Neural progenitor cell (in vitro differentiated cells): ENCODE data around the gene FBXL13. TPM values are rescaled to one million over a fixed set of nuclear protein-coding genes. Genes with fewer than 3 reads are reported as not detected.
A peak's percentile ranks its signal among the peaks of the same experiment; 100 is the strongest.

Experiments used
- DNase-seq: peaks from one replicate; pipeline ENCODE4 v3.0.0-alpha.2; 2016; ENCODE audit warnings: low spot score
- H2AFZ ChIP-seq: fragments of 200-600 bp; sonication (generic); replicated peaks from 2 replicates; pipeline ENCODE4 v1.6.1; 2016; ENCODE audit warnings: antibody characterized with exemption
- H3F3A ChIP-seq: fragments of 200-600 bp; sonication (generic); 2 replicates; pipeline ENCODE4 v1.6.1; 2016; ENCODE audit warnings: antibody characterized with exemption, low read depth
- H3K27ac ChIP-seq: fragments of 200-600 bp; sonication (generic); 2 replicates; pipeline ENCODE4 v1.5.1; 2016; ENCODE audit warnings: mild to moderate bottlenecking
- H3K27me3 ChIP-seq: fragments of 200-600 bp; sonication (generic); 2 replicates; pipeline ENCODE4 v1.6.1; 2016; ENCODE audit warnings: mild to moderate bottlenecking, moderate library complexity
- H3K36me3 ChIP-seq: fragments of 200-600 bp; sonication (generic); 2 replicates; pipeline ENCODE4 v1.5.1; 2016
- H3K4me1 ChIP-seq: fragments of 200-600 bp; sonication (generic); 2 replicates; pipeline ENCODE4 v1.6.1; 2016; ENCODE audit warnings: mixed run types
- H3K4me2 ChIP-seq: fragments of 200-600 bp; sonication (generic); 2 replicates; pipeline ENCODE4 v1.6.1; 2016
- H3K4me3 ChIP-seq: fragments of 200-600 bp; sonication (generic); 2 replicates; pipeline ENCODE4 v1.5.1; 2016
- H3K79me2 ChIP-seq: fragments of 200-600 bp; sonication (generic); 2 replicates; pipeline ENCODE4 v1.6.1; 2016; ENCODE audit warnings: low read depth
- H3K9ac ChIP-seq: fragments of 200-600 bp; sonication (generic); 2 replicates; pipeline ENCODE4 v1.6.1; 2016
- H3K9me3 ChIP-seq: fragments of 200-600 bp; sonication (generic); 2 replicates; pipeline ENCODE4 v1.5.1; 2016; ENCODE audit warnings: low read depth
- H4K20me1 ChIP-seq: fragments of 200-600 bp; sonication (generic); 2 replicates; pipeline ENCODE4 v1.6.1; 2016; ENCODE audit warnings: low read depth
- H3K27ac Mint-ChIP-seq: 3 replicates; pipeline ENCODE4 v1.8.0; 2021; ENCODE audit warnings: mixed read lengths
- H3K27me3 Mint-ChIP-seq: 2 replicates; pipeline ENCODE4 v1.8.0; 2022; ENCODE audit warnings: low read depth, mild to moderate bottlenecking, inconsistent platforms, moderate library complexity, mixed read lengths; ENCODE audit not compliant: insufficient read depth
- H3K36me3 Mint-ChIP-seq: 3 replicates; pipeline ENCODE4 v1.8.0; 2021; ENCODE audit warnings: mixed read lengths
- H3K4me1 Mint-ChIP-seq: 3 replicates; pipeline ENCODE4 v1.8.0; 2021; ENCODE audit warnings: mixed read lengths
- H3K4me3 Mint-ChIP-seq: 3 replicates; pipeline ENCODE4 v1.8.0; 2021; ENCODE audit warnings: mild to moderate bottlenecking, moderate library complexity, mixed read lengths
- H3K9me3 Mint-ChIP-seq: 3 replicates; pipeline ENCODE4 v1.8.0; 2020; ENCODE audit warnings: mixed read lengths
- EZH2 ChIP-seq: fragments of 200-600 bp; sonication (generic); IDR thresholded peaks from 2 replicates; pipeline ENCODE4 v1.6.1; 2017; ENCODE audit warnings: antibody characterized with exemption, mild to moderate bottlenecking, moderate library complexity
- EZH2phosphoT487 ChIP-seq: fragments of 200-600 bp; sonication (generic); IDR thresholded peaks from 2 replicates; pipeline ENCODE4 v1.6.1; 2017; ENCODE audit warnings: antibody characterized with exemption
- total RNA-seq: library from RNA; depleted of rRNA; stranded (reverse); fragments of >200 nt; gene quantifications from 2 replicates; pipeline ENCODE4 v1.2.3, GENCODE V29; 2015; ENCODE audit warnings: low replicate concordance
- TF ChIP-seq, protein P1 (sequence below): fragments of 200-600 bp; sonication (generic); IDR thresholded peaks from 2 replicates; pipeline ENCODE4 v1.5.1; 2017; ENCODE audit warnings: antibody characterized with exemption, mild to moderate bottlenecking

FBXL13 gene
- total RNA-seq, 1 donor from 2014 or later: 8.2 TPM

GRCh38 chr7:102830197-102830596 is 244.4 kb downstream of the FBXL13 start:
- H4K20me1 ChIP-seq: no peaks in the 10 kb centered on the region
- H3F3A ChIP-seq: no peaks in the 10 kb centered on the region
- H2AFZ ChIP-seq: no peak overlapping the region
- H3K4me3 ChIP-seq: no peak overlapping the region
- peaks cover 3% of the 10 kb centered on the region for H3K4me1 ChIP-seq
- TF ChIP-seq EZH2phosphoT487: no peak
- TF ChIP-seq EZH2: no peak
- TF ChIP-seq, protein P1, sequence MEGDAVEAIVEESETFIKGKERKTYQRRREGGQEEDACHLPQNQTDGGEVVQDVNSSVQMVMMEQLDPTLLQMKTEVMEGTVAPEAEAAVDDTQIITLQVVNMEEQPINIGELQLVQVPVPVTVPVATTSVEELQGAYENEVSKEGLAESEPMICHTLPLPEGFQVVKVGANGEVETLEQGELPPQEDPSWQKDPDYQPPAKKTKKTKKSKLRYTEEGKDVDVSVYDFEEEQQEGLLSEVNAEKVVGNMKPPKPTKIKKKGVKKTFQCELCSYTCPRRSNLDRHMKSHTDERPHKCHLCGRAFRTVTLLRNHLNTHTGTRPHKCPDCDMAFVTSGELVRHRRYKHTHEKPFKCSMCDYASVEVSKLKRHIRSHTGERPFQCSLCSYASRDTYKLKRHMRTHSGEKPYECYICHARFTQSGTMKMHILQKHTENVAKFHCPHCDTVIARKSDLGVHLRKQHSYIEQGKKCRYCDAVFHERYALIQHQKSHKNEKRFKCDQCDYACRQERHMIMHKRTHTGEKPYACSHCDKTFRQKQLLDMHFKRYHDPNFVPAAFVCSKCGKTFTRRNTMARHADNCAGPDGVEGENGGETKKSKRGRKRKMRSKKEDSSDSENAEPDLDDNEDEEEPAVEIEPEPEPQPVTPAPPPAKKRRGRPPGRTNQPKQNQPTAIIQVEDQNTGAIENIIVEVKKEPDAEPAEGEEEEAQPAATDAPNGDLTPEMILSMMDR: no peak
- Mint-ChIP-seq H3K36me3 (peaks cover 11% of the 10 kb centered on the region), H3K27me3 (no peaks in the 10 kb centered on the region), H3K9me3 (no peaks in the 10 kb centered on the region), H3K4me1 (peaks cover 3% of the 10 kb centered on the region), H3K4me3 (no peak overlapping the region), H3K27ac (no peak overlapping the region)
- H3K9me3 ChIP-seq: no peaks in the 10 kb centered on the region
- no peaks in the 10 kb centered on the region for H3K36me3 ChIP-seq
- H3K9ac ChIP-seq: no peak overlapping the region
- H3K27me3 ChIP-seq: no peaks in the 10 kb centered on the region
- no peak overlapping the region for H3K4me2 ChIP-seq
- no peak for DNase-seq
- no peaks in the 10 kb centered on the region for H3K79me2 ChIP-seq
- H3K27ac ChIP-seq: no peak overlapping the region

- Histone ChIP-seq H3F3A (no peaks in the 10 kb centered on the region), H3K27ac (no peak overlapping the region), H3K4me3 (no peak overlapping the region)
Observed at GRCh38 chr7:102829075-102829474, 245.5 kb downstream of the FBXL13 start.

DNA sequence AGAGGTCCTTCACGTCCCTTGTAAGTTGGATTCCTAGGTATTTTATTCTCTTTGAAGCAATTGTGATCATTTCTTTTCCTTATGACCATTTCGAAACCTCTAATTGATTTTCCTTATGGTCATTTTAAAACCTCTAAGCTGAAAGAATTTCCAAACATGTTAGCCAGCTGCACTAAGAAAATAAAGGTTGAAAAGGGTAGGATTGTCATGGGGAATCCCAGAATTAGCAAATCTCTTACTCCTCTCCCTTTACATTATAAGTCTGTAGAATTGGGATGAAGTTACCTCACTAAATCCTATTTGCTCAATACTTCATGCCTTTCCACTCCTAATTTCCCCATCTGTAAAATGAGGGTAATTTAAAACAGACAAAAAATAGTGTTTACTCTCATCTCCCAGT is 246.3 kb downstream of the FBXL13 start:
- Histone ChIP-seq H3K9me3 (no peaks in the 10 kb centered on the region), H3F3A (no peaks in the 10 kb centered on the region), H3K4me2 (no peak overlapping the region), H3K79me2 (no peaks in the 10 kb centered on the region), H2AFZ (no peak overlapping the region), H3K27me3 (no peaks in the 10 kb centered on the region), H3K36me3 (no peaks in the 10 kb centered on the region), H3K4me1 (peaks cover 3% of the 10 kb centered on the region), H4K20me1 (no peaks in the 10 kb centered on the region), H3K4me3 (no peak overlapping the region), H3K9ac (no peak overlapping the region), H3K27ac (no peak overlapping the region)
- no peaks in the 10 kb centered on the region for H3K9me3 Mint-ChIP-seq
- H3K4me1 Mint-ChIP-seq: peaks cover 3% of the 10 kb centered on the region
- H3K36me3 Mint-ChIP-seq: peaks cover 12% of the 10 kb centered on the region
- H3K4me3 Mint-ChIP-seq: no peak overlapping the region
- no peak overlapping the region for H3K27ac Mint-ChIP-seq
- H3K27me3 Mint-ChIP-seq: no peaks in the 10 kb centered on the region
- no peak for TF ChIP-seq EZH2
- no peak for TF ChIP-seq EZH2phosphoT487
- TF ChIP-seq, protein P1: no peak
- DNase-seq: no peak

More at GRCh38 chr7:102829075-102829474, 245.5 kb downstream of the FBXL13 start:
- H2AFZ ChIP-seq: no peak overlapping the region
- H3K27ac Mint-ChIP-seq: peak overlapping the region; percentile 10
- no peak overlapping the region for H3K4me2 ChIP-seq
- H3K4me1 ChIP-seq: peaks cover 3% of the 10 kb centered on the region
- no peaks in the 10 kb centered on the region for H3K9me3 Mint-ChIP-seq
- no peaks in the 10 kb centered on the region for H3K79me2 ChIP-seq
- H3K27me3 ChIP-seq: no peaks in the 10 kb centered on the region
- H3K36me3 Mint-ChIP-seq: peaks cover 12% of the 10 kb centered on the region
- no peak for DNase-seq
- no peak overlapping the region for H3K9ac ChIP-seq
- H3K4me1 Mint-ChIP-seq: peaks cover 3% of the 10 kb centered on the region
- H3K4me3 Mint-ChIP-seq: no peak overlapping the region
- no peaks in the 10 kb centered on the region for H4K20me1 ChIP-seq
- TF ChIP-seq EZH2phosphoT487: no peak
- no peak for TF ChIP-seq EZH2
- TF ChIP-seq, protein P1: no peak
- no peaks in the 10 kb centered on the region for H3K27me3 Mint-ChIP-seq
- no peaks in the 10 kb centered on the region for H3K36me3 ChIP-seq
- no peaks in the 10 kb centered on the region for H3K9me3 ChIP-seq
